ENCODE measurements around the gene CCDC9B.

CCDC9B gene

GRCh38 chr15:40344217-40344616 is 3.5 kb upstream of the CCDC9B start:
- no peak for TF ChIP-seq CTCF (conservative IDR thresholded peaks at IDR 0.05)
- H3K27ac ChIP-seq = no peak overlapping the region; the same call in 1 of the 2 replicates

GRCh38 chr15:40343512-40343911 is 2.8 kb upstream of the CCDC9B start:
- no peak for TF ChIP-seq CTCF (conservative IDR thresholded peaks at IDR 0.05)
- H3K27ac ChIP-seq = peak overlapping the region; percentile 97; the same call in 1 of the 2 replicates

- no peak for TF ChIP-seq CTCF (conservative IDR thresholded peaks at IDR 0.05)
- peak overlapping the region; percentile 97; the same call in 1 of the 2 replicates for H3K27ac ChIP-seq
Observed at GRCh38 chr15:40342416-40343320, 1.9 kb upstream of the CCDC9B start.

- peak overlapping the region; percentile 97 for H3K27ac ChIP-seq
- TF ChIP-seq CTCF (conservative IDR thresholded peaks at IDR 0.05) = no peak
Observed at GRCh38 chr15:40340038-40340739, 550 bp downstream of the CCDC9B start.

GRCh38 chr15:40339621-40339945 is 1.2 kb downstream of the CCDC9B start:
- H3K27ac ChIP-seq = peak overlapping the region; percentile 97

GRCh38 chr15:40338921-40339620 is 1.7 kb downstream of the CCDC9B start:
- peak overlapping the region; percentile 97 for H3K27ac ChIP-seq
- TF ChIP-seq CTCF (conservative IDR thresholded peaks at IDR 0.05) = no peak

More at GRCh38 chr15:40339621-40339945, 1.2 kb downstream of the CCDC9B start:
- TF ChIP-seq CTCF (conservative IDR thresholded peaks at IDR 0.05) = peak; percentile 44; the same call in 1 of the 2 replicates
